ENCODE results near the gene SLC1A3.

GRCh38 chr5:36581070-36581469, 25.3 kb upstream of the SLC1A3 start:
- TF ChIP-seq SMC3 (IDR thresholded peaks at IDR 0.05; ENCODE audit: low read depth, low read length), result no peak
- TF ChIP-seq CTCF (conservative IDR thresholded peaks at IDR 0.05; ENCODE audit: low read depth, low read length), result no peak
- no peak for TF ChIP-seq MAFK (IDR thresholded peaks at IDR 0.05; ENCODE audit: low read depth, low read length)
- no peak for TF ChIP-seq CEBPB (IDR thresholded peaks at IDR 0.05; ENCODE audit: low read depth, low read length)
- no peak for TF ChIP-seq ELK1 (IDR thresholded peaks at IDR 0.05; ENCODE audit: borderline replicate concordance, low read depth, low read length)
- TF ChIP-seq POLR2A (IDR thresholded peaks at IDR 0.05; ENCODE audit: low read depth, low read length), result no peak
